Measurements from ENCODE around the gene PAN3. TPM values are rescaled to one million over a fixed set of nuclear protein-coding genes. Genes with fewer than 3 reads are reported as not detected.

Gene PAN3
- total RNA-seq, 1 experiment from 2014 or later: 48.5 TPM

- H3K9me3 Mint-ChIP-seq: peaks cover 0 to 4% of the 10 kb centered on the region in 2 experiments; a peak in 1 of 5 replicates
- H3K9ac ChIP-seq (ENCODE audit: extremely low read depth, insufficient read length, low read length): no peak overlapping the region
Observed at GRCh38 chr13:28121224-28121623, 17.1 kb upstream of the PAN3 start.

More at GRCh38 chr13:28121224-28121623, 17.1 kb upstream of the PAN3 start:
- no peak overlapping the region for H2BK20ac ChIP-seq (ENCODE audit: low read depth, low read length, poor library complexity, severe bottlenecking)
- H3K14ac ChIP-seq (ENCODE audit: insufficient read depth, low read length): no peak overlapping the region
- no peaks in the 10 kb centered on the region for H3K36me3 Mint-ChIP-seq (ENCODE audit: insufficient read depth in 1 of 3, low read depth in 3 of 3)
- no peak overlapping the region for H4K8ac ChIP-seq (replicated peaks; ENCODE audit: insufficient read length, low read depth, low read length)
- H2AK5ac ChIP-seq (ENCODE audit: insufficient read length, low read length): no peak overlapping the region
- H3K27me3 ChIP-seq (ENCODE audit: insufficient read depth, low read length): no peaks in the 10 kb centered on the region
- no peak overlapping the region for H4K5ac ChIP-seq (ENCODE audit: insufficient read length, low read depth, low read length)
- no peak overlapping the region for H3K4me2 ChIP-seq (ENCODE audit: insufficient read depth, insufficient read length, low read length)
- H4K20me1 ChIP-seq (ENCODE audit: control insufficient read depth, insufficient read depth, insufficient read length): no peaks in the 10 kb centered on the region
- no peaks in the 10 kb centered on the region for H3K23me2 ChIP-seq (ENCODE audit: insufficient read length, low read depth, low read length, poor library complexity, severe bottlenecking)
- no peak overlapping the region for H3K23ac ChIP-seq (ENCODE audit: insufficient read length, low read depth, low read length)
- no peaks in the 10 kb centered on the region for H3K79me1 ChIP-seq (ENCODE audit: insufficient read depth, low read depth, low read length, poor library complexity, severe bottlenecking)
- H3K27ac Mint-ChIP-seq: no peak overlapping the region
- H4K91ac ChIP-seq (ENCODE audit: insufficient read length, low read depth, low read length): no peak overlapping the region
- H3K4me1 ChIP-seq (ENCODE audit: insufficient read depth, low read length): no peaks in the 10 kb centered on the region
- H2BK120ac ChIP-seq (ENCODE audit: low read depth, low read length, poor library complexity, severe bottlenecking): no peak overlapping the region
- no peak overlapping the region for H2AFZ ChIP-seq (ENCODE audit: low read length)
- H2BK12ac ChIP-seq (ENCODE audit: insufficient read length, low read depth, low read length): no peak overlapping the region
- TF ChIP-seq, protein P1, sequence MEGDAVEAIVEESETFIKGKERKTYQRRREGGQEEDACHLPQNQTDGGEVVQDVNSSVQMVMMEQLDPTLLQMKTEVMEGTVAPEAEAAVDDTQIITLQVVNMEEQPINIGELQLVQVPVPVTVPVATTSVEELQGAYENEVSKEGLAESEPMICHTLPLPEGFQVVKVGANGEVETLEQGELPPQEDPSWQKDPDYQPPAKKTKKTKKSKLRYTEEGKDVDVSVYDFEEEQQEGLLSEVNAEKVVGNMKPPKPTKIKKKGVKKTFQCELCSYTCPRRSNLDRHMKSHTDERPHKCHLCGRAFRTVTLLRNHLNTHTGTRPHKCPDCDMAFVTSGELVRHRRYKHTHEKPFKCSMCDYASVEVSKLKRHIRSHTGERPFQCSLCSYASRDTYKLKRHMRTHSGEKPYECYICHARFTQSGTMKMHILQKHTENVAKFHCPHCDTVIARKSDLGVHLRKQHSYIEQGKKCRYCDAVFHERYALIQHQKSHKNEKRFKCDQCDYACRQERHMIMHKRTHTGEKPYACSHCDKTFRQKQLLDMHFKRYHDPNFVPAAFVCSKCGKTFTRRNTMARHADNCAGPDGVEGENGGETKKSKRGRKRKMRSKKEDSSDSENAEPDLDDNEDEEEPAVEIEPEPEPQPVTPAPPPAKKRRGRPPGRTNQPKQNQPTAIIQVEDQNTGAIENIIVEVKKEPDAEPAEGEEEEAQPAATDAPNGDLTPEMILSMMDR (conservative IDR thresholded peaks at IDR 0.05): no peak
- no peaks in the 10 kb centered on the region for H3K27me3 Mint-ChIP-seq (ENCODE audit: low read depth)
- H3K79me2 ChIP-seq (ENCODE audit: insufficient read depth, low read length): no peaks in the 10 kb centered on the region
- no peak overlapping the region for H3K4me3 Mint-ChIP-seq
- no peak overlapping the region for H2BK5ac ChIP-seq (ENCODE audit: insufficient read length, low read length)
- DNase-seq: no peak
- no peak overlapping the region for H3K27ac ChIP-seq (ENCODE audit: insufficient read length, low read depth, low read length)
- H3K4ac ChIP-seq (ENCODE audit: low read depth, low read length): no peak overlapping the region
- H3K9me3 ChIP-seq (ENCODE audit: control insufficient read depth, low read depth, low read length): no peaks in the 10 kb centered on the region
- peaks cover 5 to 6% of the 10 kb centered on the region in 2 experiments for H3K4me1 Mint-ChIP-seq
- H3K56ac ChIP-seq (ENCODE audit: insufficient read length, low read depth, low read length): no peak overlapping the region
- H2BK15ac ChIP-seq (ENCODE audit: low read depth, low read length): no peak overlapping the region
- no peak overlapping the region for H3T11ph ChIP-seq (ENCODE audit: low read length)
- no CpG with 5 or more reads among the region's 8 CpGs for WGBS (ENCODE audit: extremely low coverage, insufficient read length, low lambda C conversion rate)
- no peak overlapping the region for H3K18ac ChIP-seq (ENCODE audit: insufficient read length, low read depth, low read length)
